GM20000 (cell line): ENCODE data around the gene PTPRT.

Source experiments
- DNase-seq: peaks from one replicate; pipeline ENCODE4 v3.0.0; 2012; ENCODE audit warnings: low spot score
- TF ChIP-seq, protein P1 (sequence below): IDR thresholded peaks from 2 replicates; pipeline ENCODE4 v1.5.1; 2012; ENCODE audit warnings: mild to moderate bottlenecking, control low read depth; ENCODE audit errors: extremely low read depth, missing control alignments

The PTPRT gene

DNA sequence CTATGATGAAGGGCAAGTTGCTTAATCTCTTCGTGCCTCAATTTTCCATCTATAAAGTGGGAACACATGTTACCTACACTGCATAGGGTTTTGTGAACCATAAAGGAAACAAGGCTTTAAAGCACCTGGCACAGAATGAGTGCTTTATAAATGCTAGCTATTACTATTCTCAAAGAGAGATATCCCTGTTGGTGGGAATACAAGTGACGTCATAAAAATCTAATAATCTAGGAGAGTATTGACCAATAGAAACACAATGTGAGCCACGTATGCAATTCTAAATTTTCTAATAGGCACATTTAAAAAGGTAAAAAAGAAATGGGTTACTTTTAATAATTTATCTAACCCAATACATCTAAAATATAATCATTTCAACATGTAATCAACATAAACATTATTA lies 316.4 kb downstream of the PTPRT start:
- TF ChIP-seq, protein P1, sequence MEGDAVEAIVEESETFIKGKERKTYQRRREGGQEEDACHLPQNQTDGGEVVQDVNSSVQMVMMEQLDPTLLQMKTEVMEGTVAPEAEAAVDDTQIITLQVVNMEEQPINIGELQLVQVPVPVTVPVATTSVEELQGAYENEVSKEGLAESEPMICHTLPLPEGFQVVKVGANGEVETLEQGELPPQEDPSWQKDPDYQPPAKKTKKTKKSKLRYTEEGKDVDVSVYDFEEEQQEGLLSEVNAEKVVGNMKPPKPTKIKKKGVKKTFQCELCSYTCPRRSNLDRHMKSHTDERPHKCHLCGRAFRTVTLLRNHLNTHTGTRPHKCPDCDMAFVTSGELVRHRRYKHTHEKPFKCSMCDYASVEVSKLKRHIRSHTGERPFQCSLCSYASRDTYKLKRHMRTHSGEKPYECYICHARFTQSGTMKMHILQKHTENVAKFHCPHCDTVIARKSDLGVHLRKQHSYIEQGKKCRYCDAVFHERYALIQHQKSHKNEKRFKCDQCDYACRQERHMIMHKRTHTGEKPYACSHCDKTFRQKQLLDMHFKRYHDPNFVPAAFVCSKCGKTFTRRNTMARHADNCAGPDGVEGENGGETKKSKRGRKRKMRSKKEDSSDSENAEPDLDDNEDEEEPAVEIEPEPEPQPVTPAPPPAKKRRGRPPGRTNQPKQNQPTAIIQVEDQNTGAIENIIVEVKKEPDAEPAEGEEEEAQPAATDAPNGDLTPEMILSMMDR: no peak
- DNase-seq: no peak

- TF ChIP-seq, protein P1: no peak
- no peak for DNase-seq
Measured at GRCh38 chr20:42864116-42864515, 325.6 kb downstream of the PTPRT start.

DNA sequence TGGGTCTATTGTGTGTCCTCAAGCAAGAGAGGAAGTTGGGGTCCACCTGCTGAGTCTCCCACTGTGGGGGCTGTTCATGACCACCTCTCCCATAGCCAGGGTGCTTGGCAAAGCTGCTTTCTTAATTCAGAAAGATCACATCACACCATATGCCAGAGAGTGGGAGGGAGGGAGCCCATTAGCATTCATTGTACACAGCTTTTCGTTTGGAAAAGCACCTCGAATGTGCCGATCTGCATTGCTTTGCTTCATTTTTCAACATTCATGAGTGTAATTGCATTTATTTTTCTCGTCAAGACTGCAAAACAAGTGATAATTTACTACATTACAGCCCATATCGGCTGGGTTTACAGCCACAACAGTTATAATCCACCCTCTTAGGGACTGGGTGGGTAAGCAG lies 327.3 kb downstream of the PTPRT start:
- no peak for DNase-seq

GRCh38 chr20:42857446-42857845 lies 332.3 kb downstream of the PTPRT start:
- TF ChIP-seq, protein P1: no peak

More for the DNA sequence above, 327.3 kb downstream of the PTPRT start:
- TF ChIP-seq, protein P1: no peak

GRCh38 chr20:42855896-42856295 lies 333.8 kb downstream of the PTPRT start:
- DNase-seq: no peak
- TF ChIP-seq, protein P1: no peak

More at GRCh38 chr20:42857446-42857845, 332.3 kb downstream of the PTPRT start:
- DNase-seq: no peak

GRCh38 chr20:42852691-42853090 lies 337.0 kb downstream of the PTPRT start:
- TF ChIP-seq, protein P1: no peak
- no peak for DNase-seq

- TF ChIP-seq, protein P1: no peak
- DNase-seq: no peak
Measured at GRCh38 chr20:42846784-42847490, 342.8 kb downstream of the PTPRT start.
